ENCODE data around the gene SH3GL1. TPM values are rescaled to one million over a fixed set of nuclear protein-coding genes. Genes with fewer than 3 reads are reported as not detected.
"Not testable (repeated sequence)": the region's sequence is repeated elsewhere in the genome, so short reads cannot be mapped to it uniquely, and the experiment has no call there.

SH3GL1 gene
- total and polyA plus RNA-seq, 10 of the 15 experiments (the other 5 are each of a cell fraction or from before 2014, with no cell fraction given), result 0.93 to 47.4 (median 28.4) TPM

DNA sequence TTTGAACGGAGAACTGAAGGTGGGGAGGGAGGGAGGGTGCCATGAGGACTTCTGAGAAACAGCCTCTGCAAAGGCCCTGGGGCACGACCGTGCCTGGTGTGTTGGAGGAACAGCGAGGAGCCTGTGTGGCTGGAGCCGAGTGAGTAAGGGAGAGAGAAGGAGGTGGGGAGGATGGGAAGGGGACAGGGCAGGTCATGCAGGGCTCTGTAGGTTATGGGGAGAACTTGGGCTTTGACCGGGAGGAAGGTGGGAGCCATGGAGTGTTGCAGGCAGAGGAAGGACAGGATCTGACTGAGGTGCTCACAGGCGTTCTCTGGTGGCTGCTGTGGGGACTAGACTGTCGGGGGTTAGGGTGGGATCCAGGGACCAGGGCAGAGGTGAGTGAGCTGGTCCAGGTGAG is 50.2 kb downstream of the SH3GL1 start:
- Histone ChIP-seq H3K79me2 (ENCODE audit: control insufficient read depth, insufficient read depth, low read length) (no peaks in the 10 kb centered on the region), H3K4me2 (ENCODE audit: control insufficient read depth, insufficient read depth) (no peak overlapping the region), H4K20me1 (ENCODE audit: control insufficient read depth, insufficient read depth) (no peaks in the 10 kb centered on the region), H3K27ac (ENCODE audit: control insufficient read depth, insufficient read depth) (no peak overlapping the region), H2AFZ (ENCODE audit: control insufficient read depth, low read depth, low read length) (no peak overlapping the region), H3K4me1 (ENCODE audit: control insufficient read depth, insufficient read depth, low read length) (no peaks in the 10 kb centered on the region), H3K9ac (ENCODE audit: control insufficient read depth, insufficient read depth, low read length) (no peak overlapping the region), H3K9me3 (replicated peaks; ENCODE audit: control insufficient read depth, insufficient read depth, low read length) (no peaks in the 10 kb centered on the region), H3K36me3 (ENCODE audit: control insufficient read depth in 2 of 2, insufficient read depth in 2 of 2, low read length in 1 of 2) (peaks cover 0 to 1% of the 10 kb centered on the region in 2 experiments; a peak in 3 of 4 replicates), H3K4me3 (no peak overlapping the region), H3K27me3 (replicated peaks in 1 of 2; ENCODE audit: control insufficient read depth in 2 of 2, insufficient read depth in 2 of 2, low read length in 1 of 2) (no peaks in the 10 kb centered on the region)
- TF ChIP-seq GABPA (IDR thresholded peaks at IDR 0.05; ENCODE audit: low read depth) (no peak), RAD21 (IDR thresholded peaks at IDR 0.05; ENCODE audit: insufficient read depth, low read depth, low read length) (no peak), ZNF384 (IDR thresholded peaks at IDR 0.05; ENCODE audit: borderline replicate concordance, low read depth, low read length) (no peak), TARDBP (IDR thresholded peaks at IDR 0.05; ENCODE audit: borderline replicate concordance) (no peak), WRNIP1 (IDR thresholded peaks at IDR 0.05; ENCODE audit: borderline replicate concordance, low read depth, low read length) (no peak), NR2C2 (IDR thresholded peaks at IDR 0.05; ENCODE audit: borderline replicate concordance, control insufficient read depth, insufficient read length, low read depth) (no peak)
- TF ChIP-seq, protein P1, sequence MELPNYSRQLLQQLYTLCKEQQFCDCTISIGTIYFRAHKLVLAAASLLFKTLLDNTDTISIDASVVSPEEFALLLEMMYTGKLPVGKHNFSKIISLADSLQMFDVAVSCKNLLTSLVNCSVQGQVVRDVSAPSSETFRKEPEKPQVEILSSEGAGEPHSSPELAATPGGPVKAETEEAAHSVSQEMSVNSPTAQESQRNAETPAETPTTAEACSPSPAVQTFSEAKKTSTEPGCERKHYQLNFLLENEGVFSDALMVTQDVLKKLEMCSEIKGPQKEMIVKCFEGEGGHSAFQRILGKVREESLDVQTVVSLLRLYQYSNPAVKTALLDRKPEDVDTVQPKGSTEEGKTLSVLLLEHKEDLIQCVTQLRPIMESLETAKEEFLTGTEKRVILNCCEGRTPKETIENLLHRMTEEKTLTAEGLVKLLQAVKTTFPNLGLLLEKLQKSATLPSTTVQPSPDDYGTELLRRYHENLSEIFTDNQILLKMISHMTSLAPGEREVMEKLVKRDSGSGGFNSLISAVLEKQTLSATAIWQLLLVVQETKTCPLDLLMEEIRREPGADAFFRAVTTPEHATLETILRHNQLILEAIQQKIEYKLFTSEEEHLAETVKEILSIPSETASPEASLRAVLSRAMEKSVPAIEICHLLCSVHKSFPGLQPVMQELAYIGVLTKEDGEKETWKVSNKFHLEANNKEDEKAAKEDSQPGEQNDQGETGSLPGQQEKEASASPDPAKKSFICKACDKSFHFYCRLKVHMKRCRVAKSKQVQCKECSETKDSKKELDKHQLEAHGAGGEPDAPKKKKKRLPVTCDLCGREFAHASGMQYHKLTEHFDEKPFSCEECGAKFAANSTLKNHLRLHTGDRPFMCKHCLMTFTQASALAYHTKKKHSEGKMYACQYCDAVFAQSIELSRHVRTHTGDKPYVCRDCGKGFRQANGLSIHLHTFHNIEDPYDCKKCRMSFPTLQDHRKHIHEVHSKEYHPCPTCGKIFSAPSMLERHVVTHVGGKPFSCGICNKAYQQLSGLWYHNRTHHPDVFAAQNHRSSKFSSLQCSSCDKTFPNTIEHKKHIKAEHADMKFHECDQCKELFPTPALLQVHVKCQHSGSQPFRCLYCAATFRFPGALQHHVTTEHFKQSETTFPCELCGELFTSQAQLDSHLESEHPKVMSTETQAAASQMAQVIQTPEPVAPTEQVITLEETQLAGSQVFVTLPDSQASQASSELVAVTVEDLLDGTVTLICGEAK (IDR thresholded peaks at IDR 0.05; ENCODE audit: borderline replicate concordance), result no peak
- in situ Hi-C loops (cut with MboI), result loop anchor here (5.0 kb wide), 1 partner anchor 83 kb away; no protein-coding TSS in a partner anchor
- DNase-seq (ENCODE audit: low read depth, low spot score) (no peak), FAIRE-seq (no peak), ATAC-seq (no peak)
- ChIA-PET POLR2A (no interaction called here), SMC1A (ENCODE audit: uncharacterized antibody, unreplicated experiment) (no interaction called here), CTCF (interaction anchor here (0.6 to 0.7 kb wide), 2 partner anchors 66 to 77 kb away, joined by 3 read pairs; no protein-coding TSS in a partner anchor), RAD21 (ENCODE audit: unreplicated experiment) (no interaction called here)
- no TSS peak for BruUV-seq (replicated peaks)
- WGBS (ENCODE audit: insufficient coverage, insufficient replicate concordance, low lambda C conversion rate, missing lambda C conversion rate), result 73% methylated on average over 8 of the region's 8 CpGs
- intact Hi-C loops (cut with micrococcal nuclease; ENCODE audit: unreplicated experiment), result no loop called here

DNA sequence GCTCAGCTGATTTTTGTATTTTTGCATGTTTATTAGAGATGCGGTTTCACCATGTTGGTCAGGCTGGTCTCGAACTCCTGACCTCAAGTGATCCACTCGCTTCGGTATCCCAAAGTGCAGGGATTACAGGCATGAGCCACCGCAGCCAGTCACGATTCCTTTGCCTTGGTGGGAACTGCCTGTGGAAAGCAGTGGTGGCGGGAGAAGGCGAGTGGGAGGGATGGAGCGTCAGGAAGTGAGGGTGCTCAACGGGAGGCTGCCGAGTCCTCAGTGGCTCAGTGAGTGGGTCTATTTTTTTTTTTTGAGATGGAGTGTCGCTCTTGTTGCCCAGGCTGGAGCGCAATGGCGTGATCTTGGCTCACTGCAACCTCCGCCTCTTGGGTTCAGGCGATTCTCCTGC is 51.1 kb downstream of the SH3GL1 start:
- POLR2A ChIA-PET; RAD21 ChIA-PET (ENCODE audit: unreplicated experiment): not testable (repeated sequence)

More for the DNA sequence above, 51.1 kb downstream of the SH3GL1 start:
- H3K4me1 ChIP-seq (ENCODE audit: control insufficient read depth, insufficient read depth, low read length); FAIRE-seq; H3K9ac ChIP-seq (ENCODE audit: control insufficient read depth, insufficient read depth, low read length); in situ Hi-C loops (cut with MboI); DNase-seq (ENCODE audit: low read depth, low spot score); H2AFZ ChIP-seq (ENCODE audit: control insufficient read depth, low read depth, low read length); ATAC-seq; H3K9me3 ChIP-seq (replicated peaks; ENCODE audit: control insufficient read depth, insufficient read depth, low read length); intact Hi-C loops (cut with micrococcal nuclease; ENCODE audit: unreplicated experiment); H3K4me3 ChIP-seq; H3K36me3 ChIP-seq (ENCODE audit: control insufficient read depth in 2 of 2, insufficient read depth in 2 of 2, low read length in 1 of 2); H4K20me1 ChIP-seq (ENCODE audit: control insufficient read depth, insufficient read depth); BruUV-seq (replicated peaks); H3K4me2 ChIP-seq (ENCODE audit: control insufficient read depth, insufficient read depth); H3K79me2 ChIP-seq (ENCODE audit: control insufficient read depth, insufficient read depth, low read length); H3K27ac ChIP-seq (ENCODE audit: control insufficient read depth, insufficient read depth); H3K27me3 ChIP-seq (replicated peaks in 1 of 2; ENCODE audit: control insufficient read depth in 2 of 2, insufficient read depth in 2 of 2, low read length in 1 of 2): not testable (repeated sequence)
- 94% methylated on average over 16 of the region's 16 CpGs for WGBS (ENCODE audit: insufficient coverage, insufficient replicate concordance, low lambda C conversion rate, missing lambda C conversion rate)
- ChIA-PET SMC1A (ENCODE audit: uncharacterized antibody, unreplicated experiment) (interaction anchor here (0.7 kb wide), 1 partner anchor 53 kb away, joined by 3 read pairs; no protein-coding TSS in a partner anchor), CTCF (interaction anchor here (0.7 kb wide), 1 partner anchor 65 kb away, joined by 3 read pairs; no protein-coding TSS in a partner anchor)
